ENCODE results near the gene PRM3. TPM values are rescaled to one million over a fixed set of nuclear protein-coding genes. Genes with fewer than 3 reads are reported as not detected.

PRM3 gene
- total RNA-seq, 1 donor from 2014 or later: not detected

- no peaks in the 10 kb centered on the region for H3K27me3 ChIP-seq
- peak; percentile 79 for ATAC-seq
Measured at GRCh38 chr16:11232852-11233726, 40.3 kb downstream of the PRM3 start.

GRCh38 chr16:11232302-11232851 lies 41.1 kb downstream of the PRM3 start:
- no peaks in the 10 kb centered on the region for H3K36me3 ChIP-seq

More at GRCh38 chr16:11232852-11233726, 40.3 kb downstream of the PRM3 start:
- peaks cover 17% of the 10 kb centered on the region for H3K4me1 ChIP-seq
- H3K9me3 ChIP-seq: no peaks in the 10 kb centered on the region
- peak; percentile 87 for DNase-seq
- TF ChIP-seq, protein P1, sequence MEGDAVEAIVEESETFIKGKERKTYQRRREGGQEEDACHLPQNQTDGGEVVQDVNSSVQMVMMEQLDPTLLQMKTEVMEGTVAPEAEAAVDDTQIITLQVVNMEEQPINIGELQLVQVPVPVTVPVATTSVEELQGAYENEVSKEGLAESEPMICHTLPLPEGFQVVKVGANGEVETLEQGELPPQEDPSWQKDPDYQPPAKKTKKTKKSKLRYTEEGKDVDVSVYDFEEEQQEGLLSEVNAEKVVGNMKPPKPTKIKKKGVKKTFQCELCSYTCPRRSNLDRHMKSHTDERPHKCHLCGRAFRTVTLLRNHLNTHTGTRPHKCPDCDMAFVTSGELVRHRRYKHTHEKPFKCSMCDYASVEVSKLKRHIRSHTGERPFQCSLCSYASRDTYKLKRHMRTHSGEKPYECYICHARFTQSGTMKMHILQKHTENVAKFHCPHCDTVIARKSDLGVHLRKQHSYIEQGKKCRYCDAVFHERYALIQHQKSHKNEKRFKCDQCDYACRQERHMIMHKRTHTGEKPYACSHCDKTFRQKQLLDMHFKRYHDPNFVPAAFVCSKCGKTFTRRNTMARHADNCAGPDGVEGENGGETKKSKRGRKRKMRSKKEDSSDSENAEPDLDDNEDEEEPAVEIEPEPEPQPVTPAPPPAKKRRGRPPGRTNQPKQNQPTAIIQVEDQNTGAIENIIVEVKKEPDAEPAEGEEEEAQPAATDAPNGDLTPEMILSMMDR (IDR thresholded peaks at IDR 0.05): no peak
- H3K27ac ChIP-seq: peak overlapping the region; percentile 78
- no peak overlapping the region for H3K4me3 ChIP-seq
- no peaks in the 10 kb centered on the region for H3K36me3 ChIP-seq
- intact Hi-C loops (cut with DNase I): no loop called here

DNA sequence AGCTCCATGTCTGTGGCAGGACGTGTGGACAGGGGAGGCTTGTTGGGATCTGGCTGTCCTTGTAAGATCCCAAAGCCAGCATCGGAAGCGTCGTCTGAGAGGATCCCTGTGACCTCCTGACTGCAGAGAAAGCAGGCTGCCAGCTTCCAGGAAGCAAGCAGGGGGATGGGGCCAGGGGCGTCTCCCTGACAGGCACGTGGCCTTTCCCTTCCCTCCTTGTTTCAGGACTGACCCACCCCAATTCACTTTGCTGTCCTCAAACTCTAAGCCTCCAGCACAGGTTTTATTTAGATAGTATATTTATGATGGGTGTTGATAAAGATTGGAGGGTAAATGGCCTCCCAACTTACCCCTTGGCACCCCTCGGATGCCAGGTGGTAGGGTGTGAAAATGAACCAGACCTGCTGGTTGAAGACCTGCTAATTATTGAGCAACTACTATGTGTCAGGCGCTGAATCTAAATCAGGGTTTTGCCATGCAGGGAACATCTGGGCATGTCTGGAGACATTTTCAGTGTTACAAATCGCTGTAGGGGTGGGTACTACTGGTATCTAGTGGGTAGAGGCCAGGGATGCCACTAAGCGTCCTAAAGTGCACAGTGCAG lies 42.0 kb downstream of the PRM3 start:
- H3K9me3 ChIP-seq: no peaks in the 10 kb centered on the region
- DNase-seq: no peak
- ATAC-seq: no peak
- no peak overlapping the region for H3K4me3 ChIP-seq
- H3K4me1 ChIP-seq: peaks cover 12% of the 10 kb centered on the region
- TF ChIP-seq, protein P1 (IDR thresholded peaks at IDR 0.05): no peak
- intact Hi-C loops (cut with DNase I): no loop called here
- no peak overlapping the region for H3K27ac ChIP-seq
- no peaks in the 10 kb centered on the region for H3K27me3 ChIP-seq
- H3K36me3 ChIP-seq: no peaks in the 10 kb centered on the region

More at GRCh38 chr16:11232302-11232851, 41.1 kb downstream of the PRM3 start:
- Histone ChIP-seq H3K9me3 (no peaks in the 10 kb centered on the region), H3K27me3 (no peaks in the 10 kb centered on the region), H3K27ac (peak overlapping the region; percentile 78), H3K4me1 (peaks cover 17% of the 10 kb centered on the region), H3K4me3 (no peak overlapping the region)
- TF ChIP-seq, protein P1 (IDR thresholded peaks at IDR 0.05): no peak
- intact Hi-C loops (cut with DNase I): no loop called here
- no peak for ATAC-seq
- DNase-seq: no peak

GRCh38 chr16:11229906-11230305 lies 43.5 kb downstream of the PRM3 start:
- TF ChIP-seq, protein P1 (IDR thresholded peaks at IDR 0.05): no peak
- Histone ChIP-seq H3K27ac (no peak overlapping the region), H3K36me3 (no peaks in the 10 kb centered on the region), H3K9me3 (no peaks in the 10 kb centered on the region), H3K4me1 (peaks cover 20% of the 10 kb centered on the region), H3K27me3 (no peaks in the 10 kb centered on the region), H3K4me3 (no peak overlapping the region)
- ATAC-seq (no peak), DNase-seq (no peak)
- intact Hi-C loops (cut with DNase I): no loop called here

DNA sequence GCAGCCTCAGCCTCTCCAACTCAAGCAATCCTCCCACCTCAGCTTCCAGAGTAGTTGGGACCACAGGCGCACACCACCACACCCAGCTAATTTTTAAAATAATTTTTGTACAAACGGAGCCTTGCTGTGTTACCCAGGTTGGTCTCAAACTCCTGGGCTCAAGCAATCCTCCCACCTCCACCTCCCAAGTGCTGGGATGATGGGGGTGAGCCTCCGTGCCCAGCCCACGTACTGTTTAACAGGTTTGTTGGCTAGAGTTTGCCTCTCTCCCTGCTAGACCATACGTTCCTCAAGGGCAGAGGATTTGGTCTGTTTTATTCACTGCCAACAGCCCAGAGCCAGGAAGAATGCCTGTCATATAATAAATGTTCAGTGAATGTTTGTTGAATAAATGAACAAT lies 44.0 kb downstream of the PRM3 start:
- Histone ChIP-seq H3K27ac (no peak overlapping the region), H3K27me3 (no peaks in the 10 kb centered on the region), H3K9me3 (no peaks in the 10 kb centered on the region), H3K36me3 (no peaks in the 10 kb centered on the region), H3K4me3 (no peak overlapping the region), H3K4me1 (peaks cover 24% of the 10 kb centered on the region)
- intact Hi-C loops (cut with DNase I): no loop called here
- DNase-seq: no peak
- no peak for ATAC-seq
- TF ChIP-seq, protein P1 (IDR thresholded peaks at IDR 0.05): no peak

Measured in upper lobe of right lung (tissue), 1 donor.